Stimulated activated CD4-positive, alpha-beta T cell treated with anti-CD3 and anti-CD28 coated beads, Interleukin-12 subunit alpha, Interleukin-12 subunit beta, amount 100 ng/mL, for 48 hours (primary cell): ENCODE results near the gene RFX1.
A peak's percentile ranks its signal among the peaks of the same experiment; 100 is the strongest.
"Not testable (repeated sequence)": the region's sequence is repeated elsewhere in the genome, so short reads cannot be mapped to it uniquely, and the experiment has no call there.

Source experiments
- DNase-seq, 3 donors: peaks; one replicate each; pipeline ENCODE4 v3.0.0-alpha.2; 2020; ENCODE audit warnings: low read depth in 2 of 3, low spot score in 1 of 3

RFX1 gene

DNA sequence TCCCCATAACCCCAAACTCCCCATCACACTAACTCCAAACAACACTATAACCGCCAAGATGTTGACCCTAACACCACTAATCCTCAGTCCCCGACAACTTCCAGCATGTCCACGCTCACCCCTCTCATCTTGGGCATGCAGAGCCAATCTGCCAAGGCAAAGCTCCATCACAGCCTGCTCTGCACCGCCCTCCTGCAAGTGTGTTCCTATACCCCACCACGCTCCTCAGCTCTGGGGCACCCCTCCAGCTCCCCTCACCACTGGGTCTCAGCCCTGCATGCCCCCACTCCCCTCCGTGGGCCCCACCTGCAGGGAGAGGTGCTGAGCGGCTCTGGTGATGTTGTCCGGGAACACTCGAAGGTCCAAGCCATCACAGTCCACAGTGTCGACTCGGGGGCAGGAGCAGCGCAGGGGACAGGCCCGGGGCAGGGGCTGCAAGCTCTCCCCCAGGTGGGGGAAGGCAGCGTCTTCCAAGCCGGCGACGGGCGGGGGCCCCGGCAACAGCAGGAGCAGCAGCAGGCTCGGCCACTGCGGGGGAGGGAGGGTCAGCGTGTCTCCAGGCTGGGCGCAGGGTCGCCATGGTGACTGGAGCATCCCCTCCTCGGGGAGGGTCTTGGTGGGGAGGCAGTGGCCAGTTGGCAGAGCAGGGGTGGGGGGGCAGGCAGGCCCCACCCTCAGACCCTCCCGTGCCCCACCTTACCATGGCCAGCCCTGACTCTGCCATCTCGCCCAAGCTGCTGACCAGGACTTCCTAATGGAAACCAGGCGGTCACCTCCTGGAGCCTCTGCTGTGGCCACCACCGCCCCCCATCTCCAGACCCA, 68.4 kb downstream of the RFX1 start:
- DNase-seq = no peak

DNA sequence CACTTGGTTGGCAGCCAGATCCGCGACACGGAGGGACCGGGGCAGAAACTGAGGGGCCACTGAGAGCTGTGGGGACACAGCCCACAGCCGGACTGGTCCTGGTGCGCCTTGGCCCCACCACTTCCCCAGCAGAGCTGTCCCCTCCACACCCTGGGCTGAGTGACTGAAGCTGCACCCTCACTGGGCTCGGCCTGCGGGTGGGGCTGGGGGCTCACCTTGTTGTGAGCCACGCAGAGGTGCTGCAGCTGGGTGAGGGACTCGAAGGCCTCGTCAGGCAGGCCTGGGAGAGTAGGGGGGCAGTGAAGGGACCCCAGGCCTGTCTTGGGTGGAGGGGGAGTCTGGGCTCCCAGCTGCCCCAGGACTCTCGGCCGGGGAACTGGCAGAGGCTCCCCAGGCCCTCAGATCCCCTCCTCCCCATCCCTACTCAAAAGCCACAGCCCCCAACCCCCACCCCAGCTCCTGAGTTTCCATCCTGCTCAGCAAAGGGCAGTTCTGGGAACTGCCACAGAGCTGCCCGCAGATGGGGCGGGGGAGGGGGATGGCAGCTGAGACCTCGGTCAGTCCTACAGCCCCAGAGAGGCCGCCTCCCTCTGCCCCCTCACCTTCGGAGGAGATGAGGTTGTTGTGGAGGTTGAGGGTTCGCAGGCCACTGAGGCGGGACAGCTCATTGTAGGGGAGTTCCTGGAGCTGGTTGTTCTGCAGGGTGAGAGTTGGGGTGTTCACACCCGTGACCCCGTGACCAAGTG, 70.2 kb downstream of the RFX1 start:
- no peak for DNase-seq

DNA sequence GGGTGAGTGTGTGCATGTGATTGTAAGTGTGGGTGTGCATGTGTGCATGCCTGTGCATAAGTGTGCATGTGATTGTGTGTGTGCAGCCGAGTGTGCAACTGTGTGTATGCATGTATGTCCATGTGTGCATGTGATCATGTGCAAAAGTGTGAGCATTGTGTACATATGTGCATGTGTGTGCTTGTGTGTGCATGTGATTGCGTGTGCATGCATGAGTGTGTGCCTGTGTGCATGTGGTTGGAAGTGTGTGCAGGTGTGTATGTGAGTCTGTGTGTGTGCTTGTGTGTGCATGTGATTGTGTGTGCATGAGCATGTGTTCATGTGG, 71.4 kb downstream of the RFX1 start:
- no peak for DNase-seq

DNA sequence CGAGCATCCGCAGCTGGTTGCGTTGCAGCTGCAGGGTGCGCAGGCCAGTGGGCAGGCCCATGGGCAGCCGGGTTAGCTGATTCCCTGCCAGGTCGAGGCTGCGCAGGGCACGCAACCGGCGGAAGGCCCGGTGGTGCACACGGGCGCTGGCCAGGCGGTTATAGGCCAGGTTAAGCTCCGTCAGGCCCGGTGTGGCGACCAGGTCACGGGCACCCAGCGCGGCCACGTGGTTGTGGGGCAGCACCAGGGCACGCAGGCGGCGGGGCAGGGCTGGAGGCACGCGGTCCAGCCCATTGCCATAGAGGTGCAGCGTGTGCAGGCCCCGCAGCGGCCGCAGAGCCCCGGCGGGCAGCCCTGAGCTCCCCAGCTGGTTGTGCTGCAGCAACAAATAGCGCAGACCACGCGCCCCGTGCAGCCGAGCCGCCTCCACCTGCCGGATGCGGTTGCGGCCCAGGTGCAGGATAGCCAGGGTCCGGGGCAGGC, 73.2 kb downstream of the RFX1 start:
- DNase-seq = no peak

DNA sequence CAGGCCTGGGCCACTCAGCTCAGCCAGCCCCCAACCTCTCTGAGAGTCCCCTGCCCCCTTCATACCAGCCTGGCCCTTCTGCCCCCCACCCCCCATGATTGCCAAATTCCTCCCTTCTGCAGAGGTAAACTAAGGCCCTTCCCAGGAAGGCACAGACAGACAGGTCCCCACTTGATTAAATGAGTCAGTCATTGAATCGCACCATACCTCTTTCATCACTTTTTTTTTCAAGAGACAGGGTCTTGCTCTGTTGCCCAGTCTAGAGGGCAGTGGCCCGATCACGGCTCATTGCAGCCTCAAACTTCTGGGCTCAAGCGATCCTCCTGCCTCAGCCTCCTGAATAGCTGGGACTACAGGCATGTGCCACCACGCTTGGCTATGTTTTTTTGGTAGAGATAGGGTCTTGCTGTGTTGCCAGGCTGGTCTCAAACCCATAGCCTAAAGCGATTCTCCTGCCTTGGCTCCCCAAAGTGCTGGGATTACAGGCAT, 73.9 kb downstream of the RFX1 start:
- no peak for DNase-seq

DNA sequence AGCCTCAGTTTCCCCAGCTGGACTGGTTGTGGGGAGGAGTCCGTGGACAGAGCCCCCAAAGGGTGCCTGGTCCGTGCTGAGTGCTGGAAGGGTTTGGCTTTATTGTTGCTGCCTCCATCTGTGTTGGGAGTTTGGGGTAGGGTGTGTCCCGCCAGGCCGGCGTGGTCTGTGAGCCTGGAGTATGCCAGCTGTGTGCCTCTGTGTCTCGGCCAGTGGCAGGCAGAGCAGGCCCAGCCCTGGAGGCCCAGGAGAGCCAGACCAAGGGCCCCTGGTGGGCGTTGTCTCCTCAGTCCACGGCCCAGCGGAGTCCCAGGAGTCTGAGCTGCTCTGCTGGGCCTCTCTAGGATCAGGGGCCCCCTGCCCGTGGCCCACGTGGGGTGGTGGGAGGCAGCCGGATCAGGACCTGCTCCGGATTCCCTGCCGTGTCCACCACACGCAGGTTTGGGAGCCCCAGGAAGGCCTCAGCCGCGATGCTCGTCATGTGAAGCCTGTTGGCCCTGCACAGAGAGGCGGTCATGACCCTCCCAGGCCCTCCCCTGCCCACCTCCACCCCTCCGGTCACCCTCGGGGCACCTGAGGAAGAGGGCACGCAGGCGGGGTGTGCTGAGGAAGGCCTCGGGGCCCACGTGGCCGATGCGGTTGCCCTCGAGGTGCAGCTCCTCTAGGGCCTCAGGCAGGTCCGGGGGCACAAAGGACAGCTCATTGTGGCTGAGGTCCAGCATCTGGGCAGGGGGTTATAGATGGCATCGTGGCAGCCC, 74.5 kb downstream of the RFX1 start:
- DNase-seq = no peak

DNA sequence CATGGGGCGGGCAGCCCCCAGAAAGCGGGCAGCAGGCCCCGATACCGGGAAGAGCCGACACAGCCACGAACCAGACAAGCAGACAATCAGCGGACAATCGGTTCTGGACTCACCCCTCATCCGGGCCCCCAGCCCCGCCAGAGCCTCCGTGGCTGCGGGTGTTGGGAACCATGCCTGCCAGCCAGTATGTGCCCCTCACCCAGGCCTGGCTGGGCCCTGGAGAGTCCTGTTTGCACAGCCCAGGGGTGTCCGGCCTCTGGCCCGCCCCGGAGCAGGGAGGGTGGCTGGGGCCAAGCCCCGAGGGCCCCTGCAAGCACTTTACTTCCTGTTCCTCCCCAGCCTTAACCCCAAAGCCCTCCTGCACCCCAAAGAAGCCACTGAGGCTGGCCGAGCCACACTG, 75.7 kb downstream of the RFX1 start:
- no peak for DNase-seq

DNA sequence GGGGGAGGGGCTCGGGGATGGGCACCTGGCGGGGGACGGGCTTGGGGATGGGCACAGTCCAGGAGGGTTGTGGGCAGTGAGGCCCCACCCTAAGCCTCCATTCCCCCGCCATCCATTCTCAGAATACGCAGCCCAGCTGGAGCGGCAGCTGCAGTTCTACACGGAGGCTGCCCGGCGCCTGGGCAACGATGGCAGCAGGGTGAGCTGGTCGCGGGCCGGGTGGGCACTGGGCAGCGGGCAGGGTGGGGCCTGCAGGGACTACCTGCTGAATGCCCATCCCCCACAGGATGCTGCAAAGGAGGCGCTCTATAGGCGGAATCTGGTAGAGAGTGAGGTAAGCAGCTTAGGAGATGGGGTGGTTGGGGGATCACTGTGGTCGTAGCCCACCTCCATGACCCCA, 76.2 kb downstream of the RFX1 start:
- no peak for DNase-seq

DNA sequence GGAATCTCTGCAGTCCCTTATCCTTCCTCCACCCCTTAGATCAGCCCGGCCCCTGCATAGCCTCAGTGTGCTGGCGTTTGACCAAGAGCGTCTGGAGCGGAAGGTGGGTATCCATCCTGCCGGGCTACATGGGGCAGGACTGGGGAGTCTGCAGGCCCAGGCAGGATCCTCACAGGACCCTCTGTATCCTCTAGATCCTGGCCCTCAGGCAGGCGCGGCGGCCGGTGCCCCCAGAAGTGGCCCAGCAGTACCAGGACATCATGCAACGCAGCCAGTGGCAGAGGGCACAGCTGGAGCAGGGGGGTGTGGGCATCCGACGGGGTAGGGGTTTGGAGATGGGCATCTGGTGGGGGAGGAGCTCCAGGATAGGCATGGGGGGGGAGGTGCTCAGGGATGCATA, 76.8 kb downstream of the RFX1 start:
- DNase-seq = no peak

DNA sequence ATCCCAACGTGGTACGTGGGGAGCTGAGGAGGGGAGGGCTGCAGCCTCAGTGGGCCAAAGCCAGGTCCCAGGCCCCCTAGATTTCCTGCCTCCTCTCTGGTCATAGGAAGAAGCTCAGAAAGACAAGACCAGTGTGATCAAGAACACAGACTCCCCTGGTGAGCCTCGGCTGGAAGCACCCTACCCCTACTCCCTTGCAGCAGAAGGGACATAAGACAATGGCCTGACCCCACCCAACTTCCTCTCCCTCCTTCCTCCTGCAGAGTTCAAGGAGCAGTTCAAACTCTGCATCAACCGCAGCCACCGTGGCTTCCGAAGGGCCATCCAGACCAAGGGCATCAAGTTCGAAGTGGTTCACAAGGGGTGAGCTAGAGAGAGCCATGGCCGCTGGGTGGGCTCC, 79.4 kb downstream of the RFX1 start:
- no peak for DNase-seq

DNA sequence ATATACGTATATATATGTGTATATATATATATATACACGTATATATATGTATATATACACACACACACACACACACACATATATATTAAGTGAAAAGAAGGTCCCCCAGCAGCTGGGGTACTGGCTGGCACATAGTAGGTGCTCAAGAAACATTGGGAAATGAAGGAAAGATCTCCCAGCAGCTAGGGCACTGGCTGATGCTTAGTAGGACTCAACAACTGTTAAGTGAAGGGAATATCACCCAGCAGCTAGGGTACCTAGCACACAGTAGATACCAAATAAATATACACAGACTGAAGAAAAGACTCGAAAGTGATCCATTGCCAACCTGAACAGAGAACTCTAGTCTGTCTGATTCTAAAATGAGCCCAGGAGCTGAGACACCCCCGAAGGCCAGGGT, 80.1 kb downstream of the RFX1 start:
- no peak for DNase-seq

DNA sequence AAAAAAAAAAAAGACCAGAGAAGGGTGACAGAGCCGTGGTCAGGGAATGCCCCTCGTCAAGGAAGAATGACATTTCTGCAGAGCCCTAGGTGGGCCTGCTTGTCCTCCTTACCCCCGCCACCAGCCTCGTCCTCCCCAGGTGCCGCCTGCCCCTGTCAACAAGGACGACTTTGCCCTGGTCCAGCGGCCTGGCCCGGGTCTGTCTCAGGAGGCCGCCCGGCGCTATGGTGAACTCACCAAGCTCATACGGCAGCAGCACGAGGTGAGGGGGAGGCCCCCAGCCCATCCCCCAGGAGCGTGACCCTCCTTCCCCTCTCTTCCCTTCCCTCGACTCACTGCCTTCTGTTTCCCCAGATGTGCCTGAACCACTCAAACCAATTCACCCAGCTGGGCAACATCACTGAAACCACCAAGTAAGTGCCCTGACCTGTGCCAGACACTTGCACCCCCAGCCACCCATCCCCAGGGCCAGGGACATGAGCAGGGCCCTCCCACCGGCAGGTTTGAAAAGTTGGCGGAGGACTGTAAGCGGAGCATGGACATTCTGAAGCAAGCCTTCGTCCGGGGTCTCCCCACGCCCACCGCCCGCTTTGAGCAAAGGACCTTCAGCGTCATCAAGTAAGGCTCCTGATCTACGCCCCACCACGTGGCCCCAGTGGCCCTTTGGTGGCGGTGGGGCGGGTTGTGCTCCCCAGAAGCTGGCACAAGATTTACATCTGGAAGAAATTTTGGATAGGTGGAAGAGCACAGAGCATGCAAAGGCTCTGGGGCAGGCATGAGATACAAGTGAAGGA, 82.7 kb downstream of the RFX1 start:
- no peak for DNase-seq

DNA sequence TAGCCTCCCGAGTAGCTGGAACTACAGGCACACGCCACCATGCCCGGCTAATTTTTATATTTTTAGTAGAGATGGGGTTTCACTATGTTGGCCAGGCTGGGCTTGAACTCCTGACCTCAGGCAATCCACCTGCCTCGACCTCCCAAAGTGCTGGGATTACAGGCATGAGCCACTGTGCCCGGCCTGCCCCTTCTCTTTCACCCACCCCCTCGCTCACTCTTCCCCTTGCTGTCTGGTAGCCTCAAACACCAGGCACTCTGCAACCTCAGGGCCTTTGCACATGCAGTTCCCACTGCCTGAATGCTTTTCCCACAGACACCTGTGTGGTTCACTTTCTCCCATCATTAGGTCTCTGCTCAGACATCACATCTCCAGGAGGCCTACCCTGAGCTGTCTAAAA, 84.0 kb downstream of the RFX1 start:
- DNase-seq = not testable (repeated sequence)

DNA sequence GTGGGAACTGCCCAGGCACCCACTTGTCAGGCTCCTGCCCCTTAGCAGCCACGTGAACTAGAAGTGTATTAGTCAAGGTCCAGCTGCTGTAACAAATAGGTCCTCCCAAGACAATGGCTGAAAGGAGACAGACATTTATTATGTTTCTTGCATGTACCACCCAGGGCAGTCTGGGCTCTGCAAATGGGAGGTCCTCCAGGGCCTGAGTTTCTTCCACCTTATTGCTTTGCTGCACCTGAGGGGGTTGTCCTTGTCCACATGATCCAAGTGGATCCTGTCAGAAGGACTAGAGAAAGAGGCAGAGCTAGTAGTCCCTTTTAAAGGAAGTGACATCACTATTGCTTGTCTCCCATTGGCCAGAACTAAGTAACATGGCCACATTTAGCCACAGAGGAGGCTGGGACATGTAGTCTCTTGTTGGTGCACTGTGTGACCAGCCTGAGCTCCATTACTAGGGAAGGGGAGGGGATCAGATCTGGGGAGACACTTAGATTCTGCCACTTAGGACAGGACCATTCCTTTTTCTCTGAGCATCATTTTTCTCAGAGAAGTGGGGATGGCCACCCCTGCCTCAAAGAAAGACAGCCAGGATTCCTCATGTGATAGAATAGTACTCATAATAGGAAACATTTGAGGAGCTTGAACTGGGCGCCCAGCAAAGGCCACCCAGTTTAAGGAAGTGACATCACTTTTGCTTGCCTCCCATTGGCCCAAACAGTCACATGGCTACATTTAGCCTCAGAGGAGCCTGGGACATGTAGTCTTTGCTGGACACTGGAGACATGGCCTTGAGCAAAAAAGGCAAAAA, 85.0 kb downstream of the RFX1 start:
- DNase-seq = peak in 1 of 3 donors; percentile 20

DNA sequence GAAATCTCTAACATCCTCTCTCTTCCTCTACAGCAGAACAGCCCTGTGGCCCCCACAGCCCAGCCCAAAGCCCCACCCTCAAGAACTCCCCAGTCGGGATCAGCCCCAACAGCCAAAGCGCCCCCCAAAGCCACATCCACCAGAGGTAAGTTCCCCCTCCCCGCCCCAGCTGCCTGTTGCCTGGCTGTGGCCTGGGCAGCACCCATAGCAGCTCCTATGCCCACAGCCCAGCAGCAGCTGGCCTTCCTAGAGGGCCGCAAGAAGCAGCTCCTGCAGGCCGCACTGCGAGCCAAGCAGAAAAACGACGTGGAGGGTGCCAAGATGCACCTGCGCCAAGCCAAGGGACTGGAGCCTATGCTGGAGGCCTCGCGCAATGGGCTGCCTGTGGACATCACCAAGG, 85.6 kb downstream of the RFX1 start:
- no peak for DNase-seq

DNA sequence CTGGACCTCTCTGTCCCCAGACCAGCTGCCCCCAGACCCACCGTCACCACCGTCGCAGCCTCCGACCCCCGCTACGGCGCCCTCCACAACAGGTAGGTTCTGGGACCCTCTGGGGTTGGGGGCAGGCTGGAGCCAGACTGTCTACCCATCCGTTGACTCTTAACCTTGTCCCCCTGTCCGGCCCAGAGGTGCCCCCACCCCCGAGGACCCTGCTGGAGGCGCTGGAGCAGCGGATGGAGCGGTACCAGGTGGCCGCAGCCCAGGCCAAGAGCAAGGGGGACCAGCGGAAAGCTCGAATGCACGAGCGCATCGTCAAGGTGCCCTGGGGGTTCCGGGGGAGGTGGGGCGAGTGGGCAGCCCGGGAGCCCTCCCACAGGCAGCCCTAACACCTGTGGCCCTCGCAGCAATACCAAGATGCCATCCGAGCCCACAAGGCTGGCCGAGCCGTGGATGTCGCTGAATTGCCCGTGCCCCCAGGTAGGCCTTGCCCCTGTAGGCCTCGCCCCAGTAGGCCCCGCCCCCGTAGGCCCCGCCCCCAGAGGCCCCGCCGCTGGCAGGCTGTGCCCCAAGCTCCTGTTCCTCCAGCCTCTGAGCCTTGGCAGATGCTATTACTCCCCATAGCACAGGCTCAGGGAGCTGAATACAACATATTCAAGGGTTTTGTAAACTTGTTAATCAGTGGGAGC, 87.3 kb downstream of the RFX1 start:
- DNase-seq = no peak

DNA sequence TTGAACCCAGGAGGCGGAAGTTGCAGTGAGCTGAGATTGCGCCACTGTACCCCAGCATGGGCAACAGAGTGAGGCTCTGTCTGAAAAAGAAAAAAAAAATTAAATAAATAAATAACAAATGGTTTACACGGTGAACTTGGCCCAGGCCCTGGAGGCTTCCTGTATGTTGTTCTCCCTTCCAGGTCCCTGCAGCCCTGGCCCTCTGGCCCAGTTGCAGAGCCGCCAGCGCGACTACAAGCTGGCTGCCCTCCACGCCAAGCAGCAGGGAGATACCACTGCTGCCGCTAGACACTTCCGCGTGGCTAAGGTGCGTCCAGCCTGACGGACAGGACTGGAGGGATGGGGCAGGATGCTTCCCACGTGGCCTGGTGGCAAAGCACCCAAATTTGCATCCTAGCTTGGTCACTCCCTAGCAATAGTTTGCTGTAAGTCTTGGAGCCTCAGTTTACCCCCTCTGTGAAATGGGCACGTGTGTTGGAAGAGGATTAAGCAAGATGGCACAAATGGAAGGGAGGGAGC, 88.2 kb downstream of the RFX1 start:
- no peak for DNase-seq

DNA sequence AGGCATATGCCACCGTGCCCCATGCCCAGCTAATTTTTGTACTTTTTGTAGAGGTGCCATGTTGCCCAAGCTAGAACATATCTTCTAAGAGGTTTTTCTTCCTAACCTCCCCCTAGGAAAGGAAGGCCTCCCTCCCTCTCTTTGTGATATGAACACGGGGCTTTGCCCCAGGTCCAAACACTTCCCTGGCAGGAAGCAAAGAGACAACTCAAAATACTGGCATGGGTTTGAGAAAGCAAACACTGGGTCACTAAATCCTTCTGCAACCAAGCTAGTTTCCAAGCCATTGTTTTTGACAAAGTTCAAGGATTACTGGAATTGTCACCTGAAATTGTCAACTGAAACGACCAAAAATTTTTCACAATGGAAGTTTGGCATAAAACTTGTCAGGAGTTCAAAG, 91.3 kb downstream of the RFX1 start:
- DNase-seq = no peak

DNA sequence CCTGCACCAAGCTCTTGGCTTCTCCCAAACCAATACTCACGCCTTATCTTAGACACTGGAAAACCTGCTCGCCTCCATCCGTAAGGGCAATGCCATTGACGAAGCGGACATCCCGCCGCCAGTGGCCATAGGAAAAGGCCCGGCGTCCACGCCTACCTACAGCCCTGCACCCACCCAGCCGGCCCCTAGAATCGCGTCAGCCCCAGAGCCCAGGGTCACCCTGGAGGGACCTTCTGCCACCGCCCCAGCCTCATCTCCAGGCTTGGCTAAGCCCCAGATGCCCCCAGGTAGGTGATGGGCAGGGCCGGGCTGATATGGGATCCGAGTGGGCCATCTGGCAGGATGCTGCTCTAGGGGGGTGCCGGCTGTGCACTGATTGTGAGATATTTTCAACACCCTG, 92.8 kb downstream of the RFX1 start:
- no peak for DNase-seq
